Epithelial cell of proximal tubule (primary cell): ENCODE measurements around the gene TRPM8. TPM values are rescaled to one million over a fixed set of nuclear protein-coding genes. Genes with fewer than 3 reads are reported as not detected.

ENCODE experiments used
- DNase-seq: peaks from one replicate; pipeline ENCODE4 v3.0.0-alpha.2; 2011; ENCODE audit warnings: low read depth
- H3K4me3 ChIP-seq: 2 replicates; pipeline ENCODE4 v1.5.1; 2011; ENCODE audit warnings: low read depth, mild to moderate bottlenecking, low read length
- CTCF ChIP-seq: conservative IDR thresholded peaks from 2 replicates; pipeline ENCODE4 v1.5.1; 2012; ENCODE audit warnings: low read depth, mild to moderate bottlenecking, low read length
- total RNA-seq: library from RNA; depleted of rRNA; stranded (reverse); fragments of >200 nt; gene quantifications from 2 replicates; pipeline ENCODE4 v1.2.3, GENCODE V29; 2015

Gene TRPM8
- total RNA-seq, 1 donor from 2014 or later = 4.1 TPM

- H3K4me3 ChIP-seq = no peak overlapping the region
- no peak for TF ChIP-seq CTCF
- no peak for DNase-seq
Observed at GRCh38 chr2:234047361-234047760, 130.2 kb downstream of the TRPM8 start.

GRCh38 chr2:234048049-234048448 is 130.9 kb downstream of the TRPM8 start:
- no peak for DNase-seq
- TF ChIP-seq CTCF = no peak
- H3K4me3 ChIP-seq = no peak overlapping the region

GRCh38 chr2:234050455-234051135 is 133.4 kb downstream of the TRPM8 start, which contains the start of gene SPP2:
TSS of gene SPP2 (plus strand) at chr2:234050702. CDS start at chr2:234050787, 85 bp downstream.
- no peak for DNase-seq
- no peak within 1 kb of the TSS for H3K4me3 ChIP-seq
- no peak for TF ChIP-seq CTCF

GRCh38 chr2:234051374-234052070 is 134.3 kb downstream of the TRPM8 start:
- DNase-seq = no peak
- H3K4me3 ChIP-seq = no peak overlapping the region
- TF ChIP-seq CTCF = no peak

DNA sequence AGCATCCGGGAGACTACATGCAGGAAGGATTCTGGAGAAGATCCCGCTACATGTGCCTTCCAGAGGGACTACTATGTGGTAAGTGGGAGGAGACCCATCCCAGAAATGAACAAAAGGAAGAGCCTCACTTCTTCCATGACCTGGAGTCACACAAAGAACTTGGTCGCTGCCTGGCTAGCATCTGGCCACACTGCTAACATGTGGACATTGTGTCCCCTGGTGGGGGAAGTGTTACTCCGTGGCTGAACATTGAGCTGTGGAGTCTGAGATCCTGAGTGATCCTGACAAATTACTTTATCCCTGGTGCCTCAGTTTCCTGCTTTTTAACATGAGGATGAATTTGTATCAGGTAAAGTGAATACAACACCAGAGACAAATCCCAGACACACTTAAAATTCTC is 141.7 kb downstream of the TRPM8 start:
- no peak for DNase-seq
- no peak overlapping the region for H3K4me3 ChIP-seq
- no peak for TF ChIP-seq CTCF

DNA sequence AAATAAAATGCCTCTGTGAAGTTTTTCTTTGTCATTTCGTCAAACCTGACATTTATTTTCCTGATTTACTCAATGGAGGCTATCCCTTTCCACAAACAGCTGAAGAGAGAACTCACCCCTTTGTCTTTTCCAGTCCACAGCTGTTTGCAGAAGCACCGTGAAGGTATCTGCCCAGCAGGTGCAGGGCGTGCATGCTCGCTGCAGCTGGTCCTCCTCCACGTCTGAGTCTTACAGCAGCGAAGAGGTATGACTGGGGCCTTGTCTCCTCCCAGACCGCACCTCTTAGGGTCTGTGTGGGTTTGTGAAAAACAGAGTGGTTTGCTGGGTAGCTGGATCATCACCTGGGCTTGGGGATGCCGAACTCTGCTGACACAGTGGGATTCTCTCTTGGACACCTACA is 143.1 kb downstream of the TRPM8 start:
- TF ChIP-seq CTCF = no peak

GRCh38 chr2:234061624-234062257 is 144.6 kb downstream of the TRPM8 start:
- no peak overlapping the region for H3K4me3 ChIP-seq
- no peak for TF ChIP-seq CTCF
- DNase-seq = no peak

More for the DNA sequence above, 143.1 kb downstream of the TRPM8 start:
- no peak overlapping the region for H3K4me3 ChIP-seq
- no peak for DNase-seq
